Activated CD8-positive, alpha-beta T cell treated with anti-CD3 and anti-CD28 coated beads for 36 hours (primary cell): Measurements from ENCODE around the gene PTPN6. TPM values are rescaled to one million over a fixed set of nuclear protein-coding genes. Genes with fewer than 3 reads are reported as not detected.

Experiments used
- ATAC-seq: fragments of 200-7000 bp; cut with Tn5 transposase; one replicate; pipeline ENCODE4 v1.10.0; 2021; ENCODE audit warnings: mild to moderate bottlenecking, moderate library complexity
- CTCF ChIA-PET: fragments of 350-600 bp; sonication (Branson Sonifier 250); formaldehyde crosslinking; loops from one replicate; lab custom pipeline; 2021; ENCODE audit warnings: antibody characterized with exemption; lab: Charles Lee
- POLR2A ChIA-PET: fragments of 350-600 bp; sonication (Branson Sonifier 250); formaldehyde crosslinking; loops from one replicate; lab custom pipeline; 2021; ENCODE audit warnings: antibody characterized with exemption; lab: Charles Lee
- DNase-seq: peaks from one replicate; pipeline ENCODE4 v3.0.0-alpha.2; 2020
- H3K27ac Mint-ChIP-seq: one replicate; pipeline ENCODE4 v1.8.0; 2021; ENCODE audit warnings: mild to moderate bottlenecking, mixed read lengths
- H3K27me3 Mint-ChIP-seq: one replicate; pipeline ENCODE4 v1.8.0; 2021; ENCODE audit warnings: mixed read lengths
- H3K36me3 Mint-ChIP-seq: one replicate; pipeline ENCODE4 v1.8.0; 2021; ENCODE audit warnings: low read depth, mixed read lengths
- H3K4me1 Mint-ChIP-seq: one replicate; pipeline ENCODE4 v1.8.0; 2021; ENCODE audit warnings: low read depth, mixed read lengths
- H3K4me3 Mint-ChIP-seq: one replicate; pipeline ENCODE4 v1.8.0; 2021; ENCODE audit warnings: mild to moderate bottlenecking, moderate library complexity, mixed read lengths
- H3K9me3 Mint-ChIP-seq: one replicate; pipeline ENCODE4 v1.8.0; 2021; ENCODE audit warnings: mixed read lengths
- CTCF ChIP-seq: fragments of 200-600 bp; IDR thresholded peaks from one replicate; pipeline ENCODE4 v1.8.0; 2022; ENCODE audit warnings: antibody characterized with exemption, mild to moderate bottlenecking
- intact Hi-C: fragments of 100-400 bp; cut with micrococcal nuclease; formaldehyde crosslinking; loops from one replicate; pipeline ENCODE4 v1.10.0; 2022
- total RNA-seq, 2 experiments: library from RNA; stranded (reverse); gene quantifications; one replicate each; pipeline ENCODE4 v1.2.3, GENCODE V29; 2021

PTPN6 gene
- total RNA-seq, 2 experiments from 2014 or later = 485 to 489 TPM

DNA sequence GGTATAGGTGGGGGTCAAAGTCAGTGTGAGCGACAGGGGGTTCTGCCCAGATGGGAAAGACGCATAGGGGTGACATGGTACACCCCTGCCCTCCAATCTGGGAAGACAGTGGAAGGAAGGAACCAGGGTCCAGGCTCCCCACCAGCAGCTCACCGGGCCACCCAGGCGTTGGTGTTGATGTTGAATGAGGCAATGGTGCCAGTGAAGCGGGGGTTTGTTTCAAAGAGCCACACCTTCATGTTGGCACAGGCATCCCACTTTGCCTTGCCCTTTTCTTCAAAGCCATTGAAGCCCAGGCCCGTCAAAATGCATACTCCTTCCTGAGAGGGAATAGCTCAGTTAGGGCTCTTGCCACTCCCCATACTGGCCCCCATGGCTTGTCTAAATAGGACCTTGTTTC is 27.0 kb downstream of the PTPN6 start:
- ChIA-PET CTCF (interaction anchor here (0.9 to 1.3 kb wide), 2 partner anchors 40 to 54 kb away, joined by 3 to 4 read pairs; partner anchors contain the start of gene LPCAT3), POLR2A (interaction anchor here (0.6 to 11.2 kb wide), 11 partner anchors 10 to 135 kb away, joined by 3 to 198 read pairs (median 3); partner anchors contain the start of genes C12orf57, LPCAT3 and RNU7-1)

DNA sequence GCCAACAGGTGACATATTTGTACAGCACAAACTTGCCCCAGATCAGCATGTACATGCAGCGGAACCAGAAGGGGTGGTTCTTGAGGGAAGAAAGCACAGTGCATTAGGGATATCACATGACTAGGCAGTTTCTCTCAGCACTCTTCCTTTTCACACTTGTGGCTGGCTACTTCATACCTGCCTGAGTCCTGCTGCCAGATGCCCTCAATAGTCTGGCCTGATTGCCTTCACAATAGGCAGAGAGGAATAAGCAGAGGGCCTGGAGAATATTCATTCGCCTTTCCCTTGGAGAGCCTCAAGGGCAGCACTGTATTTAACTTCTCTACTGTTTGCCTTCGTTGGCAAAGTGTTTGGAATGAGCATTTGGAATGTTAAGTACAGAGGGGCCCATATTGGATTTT is 27.5 kb downstream of the PTPN6 start:
- no peak for TF ChIP-seq CTCF
- intact Hi-C loops = no loop called here
- DNase-seq (no peak), ATAC-seq (no peak)
- no peaks in the 10 kb centered on the region for H3K27me3 Mint-ChIP-seq
- peaks cover 60% of the 10 kb centered on the region for H3K36me3 Mint-ChIP-seq
- no peak overlapping the region for H3K4me3 Mint-ChIP-seq
- H3K27ac Mint-ChIP-seq = no peak overlapping the region
- ChIA-PET CTCF (no interaction called here), POLR2A (interaction anchor here (0.8 to 11.2 kb wide), 8 partner anchors 9 to 129 kb away, joined by 3 to 198 read pairs (median 3); partner anchors contain the start of genes C12orf57, LPCAT3 and RNU7-1)
- H3K9me3 Mint-ChIP-seq = no peaks in the 10 kb centered on the region
- H3K4me1 Mint-ChIP-seq = peaks cover 18% of the 10 kb centered on the region

More for the DNA sequence above, 27.0 kb downstream of the PTPN6 start:
- DNase-seq (no peak), ATAC-seq (no peak)
- Mint-ChIP-seq H3K9me3 (no peaks in the 10 kb centered on the region), H3K4me3 (no peak overlapping the region), H3K27ac (no peak overlapping the region), H3K36me3 (peaks cover 63% of the 10 kb centered on the region), H3K27me3 (no peaks in the 10 kb centered on the region), H3K4me1 (peaks cover 20% of the 10 kb centered on the region)
- TF ChIP-seq CTCF = no peak
- intact Hi-C loops = no loop called here

- H3K9me3 Mint-ChIP-seq = no peaks in the 10 kb centered on the region
- TF ChIP-seq CTCF = no peak
- intact Hi-C loops = no loop called here
- no peak overlapping the region for H3K27ac Mint-ChIP-seq
- no peaks in the 10 kb centered on the region for H3K27me3 Mint-ChIP-seq
- peaks cover 14% of the 10 kb centered on the region for H3K4me1 Mint-ChIP-seq
- DNase-seq (no peak), ATAC-seq (no peak)
- H3K4me3 Mint-ChIP-seq = no peak overlapping the region
- ChIA-PET POLR2A (interaction anchor here (0.9 to 3.0 kb wide), 6 partner anchors 10 to 129 kb away, joined by 3 to 10 read pairs (median 3); partner anchors contain the start of gene LPCAT3), CTCF (no interaction called here)
- peaks cover 56% of the 10 kb centered on the region for H3K36me3 Mint-ChIP-seq
These were observed 27.9 kb downstream of the PTPN6 start for GRCh38 chr12:6979021-6979420.

GRCh38 chr12:6979453-6979852 is 28.3 kb downstream of the PTPN6 start:
- ATAC-seq = no peak
- CTCF ChIA-PET = no interaction called here
- Mint-ChIP-seq H3K27me3 (no peaks in the 10 kb centered on the region), H3K4me1 (peaks cover 12% of the 10 kb centered on the region), H3K9me3 (no peaks in the 10 kb centered on the region), H3K36me3 (peaks cover 53% of the 10 kb centered on the region), H3K27ac (no peak overlapping the region), H3K4me3 (no peak overlapping the region)
- intact Hi-C loops = no loop called here
- POLR2A ChIA-PET = interaction anchor here (0.6 to 3.0 kb wide), 6 partner anchors 10 to 1157 kb away, joined by 3 to 10 read pairs (median 3); partner anchors contain the start of gene LPCAT3
- no peak for DNase-seq
- no peak for TF ChIP-seq CTCF

DNA sequence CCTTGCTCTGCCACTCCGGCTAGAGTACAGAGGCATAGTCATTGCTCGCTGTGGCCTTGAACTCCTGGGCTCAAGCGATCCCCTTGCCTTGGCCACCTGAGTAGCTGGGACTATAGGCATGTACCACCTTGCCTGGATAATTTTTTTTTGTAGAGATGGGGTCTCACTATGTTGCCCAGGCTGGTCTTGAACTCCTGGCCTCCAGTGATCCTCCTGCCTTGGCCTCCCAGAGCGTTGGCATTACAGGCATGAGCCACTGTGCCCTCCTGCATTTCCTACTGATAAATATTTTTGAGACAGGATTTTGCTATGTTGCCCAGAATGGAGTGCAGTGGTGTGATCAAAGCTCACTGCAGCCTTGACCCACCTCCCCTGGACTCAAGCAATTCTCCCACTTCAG is 28.9 kb downstream of the PTPN6 start:
- H3K4me1 Mint-ChIP-seq = peaks cover 9% of the 10 kb centered on the region
- no peaks in the 10 kb centered on the region for H3K9me3 Mint-ChIP-seq
- no peak for TF ChIP-seq CTCF
- H3K27ac Mint-ChIP-seq = peak overlapping the region; percentile 25
- intact Hi-C loops = no loop called here
- peaks cover 49% of the 10 kb centered on the region for H3K36me3 Mint-ChIP-seq
- no peak for ATAC-seq
- H3K4me3 Mint-ChIP-seq = no peak overlapping the region
- DNase-seq = no peak
- POLR2A ChIA-PET = interaction anchor here (0.6 to 3.0 kb wide), 4 partner anchors 9 to 1156 kb away, joined by 3 to 10 read pairs (median 3); partner anchors contain the start of gene LPCAT3
- H3K27me3 Mint-ChIP-seq = no peaks in the 10 kb centered on the region
- CTCF ChIA-PET = interaction anchor here (0.9 kb wide), 1 partner anchor 44 kb away, joined by 4 read pairs; no protein-coding TSS in a partner anchor
